C4-2B (cell line): ENCODE results near the gene HAGH.

Experiments
- ZFX ChIP-seq: fragments of 450-650 bp; IDR thresholded peaks from 2 replicates; pipeline ENCODE4 v1.6.1; 2017
- TF ChIP-seq, protein P1 (sequence below): fragments of 450-650 bp; conservative IDR thresholded peaks from 2 replicates; pipeline ENCODE4 v1.5.1; 2017; ENCODE audit warnings: mild to moderate bottlenecking

DNA sequence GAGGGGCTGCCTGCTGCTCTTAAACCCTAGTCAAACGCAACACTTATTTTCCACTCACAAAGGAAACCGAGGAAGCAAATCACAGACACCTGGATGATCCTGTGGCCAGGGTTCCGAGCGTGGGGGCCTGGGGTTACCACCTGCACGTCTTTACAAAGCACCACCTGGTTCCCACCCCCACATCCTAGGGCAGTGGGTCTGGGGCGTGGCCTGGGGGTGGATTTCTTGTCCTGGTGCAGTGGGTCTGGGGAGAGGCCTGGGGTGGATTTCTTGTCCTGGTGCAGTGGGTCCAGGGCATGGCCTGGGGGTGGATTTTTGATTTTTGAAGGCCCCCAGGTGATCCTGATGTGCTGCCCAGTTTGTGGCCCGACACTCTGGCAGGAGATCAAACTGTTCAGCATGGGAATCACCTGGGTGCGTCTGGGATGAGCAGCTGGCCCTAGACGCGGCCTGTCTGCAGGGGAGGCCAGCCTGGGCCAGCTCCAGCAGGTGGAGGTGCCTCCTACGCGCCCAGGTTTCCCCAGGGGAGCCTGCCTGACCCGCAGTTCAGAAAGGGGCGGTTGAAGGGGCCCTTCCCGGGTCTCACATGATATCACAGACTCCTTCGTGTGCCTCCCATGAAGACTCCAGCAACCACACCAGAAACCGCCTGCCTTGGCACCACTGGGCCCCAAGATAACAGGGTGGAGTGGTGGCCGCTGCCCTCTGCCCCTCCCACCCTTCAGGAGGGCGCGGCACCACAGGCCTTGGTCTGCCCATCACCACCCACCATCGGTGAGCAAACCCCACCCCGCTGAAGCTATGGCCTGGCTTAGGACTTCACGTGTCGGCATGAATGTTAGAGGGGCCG is 6.3 kb downstream of the HAGH start:
- TF ChIP-seq, protein P1, sequence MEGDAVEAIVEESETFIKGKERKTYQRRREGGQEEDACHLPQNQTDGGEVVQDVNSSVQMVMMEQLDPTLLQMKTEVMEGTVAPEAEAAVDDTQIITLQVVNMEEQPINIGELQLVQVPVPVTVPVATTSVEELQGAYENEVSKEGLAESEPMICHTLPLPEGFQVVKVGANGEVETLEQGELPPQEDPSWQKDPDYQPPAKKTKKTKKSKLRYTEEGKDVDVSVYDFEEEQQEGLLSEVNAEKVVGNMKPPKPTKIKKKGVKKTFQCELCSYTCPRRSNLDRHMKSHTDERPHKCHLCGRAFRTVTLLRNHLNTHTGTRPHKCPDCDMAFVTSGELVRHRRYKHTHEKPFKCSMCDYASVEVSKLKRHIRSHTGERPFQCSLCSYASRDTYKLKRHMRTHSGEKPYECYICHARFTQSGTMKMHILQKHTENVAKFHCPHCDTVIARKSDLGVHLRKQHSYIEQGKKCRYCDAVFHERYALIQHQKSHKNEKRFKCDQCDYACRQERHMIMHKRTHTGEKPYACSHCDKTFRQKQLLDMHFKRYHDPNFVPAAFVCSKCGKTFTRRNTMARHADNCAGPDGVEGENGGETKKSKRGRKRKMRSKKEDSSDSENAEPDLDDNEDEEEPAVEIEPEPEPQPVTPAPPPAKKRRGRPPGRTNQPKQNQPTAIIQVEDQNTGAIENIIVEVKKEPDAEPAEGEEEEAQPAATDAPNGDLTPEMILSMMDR = no peak
- no peak for TF ChIP-seq ZFX
